ENCODE results near the gene ENPP5.
A peak's percentile ranks its signal among the peaks of the same experiment; 100 is the strongest.

The ENPP5 gene

DNA sequence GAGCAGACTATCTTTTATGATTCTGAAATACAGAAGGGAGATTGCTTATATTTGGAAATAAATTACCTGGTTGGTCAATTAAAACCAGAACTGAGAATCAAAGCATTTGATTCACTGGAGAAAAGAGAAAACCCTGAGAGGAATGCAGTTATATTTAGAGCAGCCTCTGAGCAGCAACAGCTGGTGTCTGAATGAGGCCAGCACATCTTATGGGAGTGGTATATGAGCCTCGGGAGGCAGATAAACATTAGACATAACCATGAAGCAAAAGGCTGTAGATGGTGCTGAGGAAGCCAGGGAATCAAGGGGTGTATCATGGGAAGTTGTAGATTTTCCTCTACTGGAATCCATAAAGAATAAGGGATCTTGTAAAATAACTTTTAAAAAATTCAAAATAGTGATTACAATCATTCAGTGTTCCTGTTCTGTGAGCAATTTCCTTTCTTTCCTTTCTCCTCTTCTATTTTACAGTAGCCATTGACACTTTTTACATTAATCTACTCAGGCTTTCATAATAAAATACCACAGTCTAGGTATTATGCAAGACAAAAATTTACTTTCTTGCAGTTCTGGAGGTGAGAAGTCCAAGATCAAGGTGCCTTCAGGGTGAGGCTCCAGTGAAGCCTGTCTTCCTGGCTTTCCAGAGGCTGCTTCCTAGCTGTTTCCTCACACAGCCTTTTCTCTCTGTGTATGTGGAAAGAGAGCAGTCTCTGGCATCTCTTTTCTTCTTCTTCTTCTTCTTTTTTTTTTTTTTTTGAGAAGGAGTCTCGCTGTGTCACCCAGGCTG lies 32.8 kb upstream of the ENPP5 start:
- TF ChIP-seq, protein P1, sequence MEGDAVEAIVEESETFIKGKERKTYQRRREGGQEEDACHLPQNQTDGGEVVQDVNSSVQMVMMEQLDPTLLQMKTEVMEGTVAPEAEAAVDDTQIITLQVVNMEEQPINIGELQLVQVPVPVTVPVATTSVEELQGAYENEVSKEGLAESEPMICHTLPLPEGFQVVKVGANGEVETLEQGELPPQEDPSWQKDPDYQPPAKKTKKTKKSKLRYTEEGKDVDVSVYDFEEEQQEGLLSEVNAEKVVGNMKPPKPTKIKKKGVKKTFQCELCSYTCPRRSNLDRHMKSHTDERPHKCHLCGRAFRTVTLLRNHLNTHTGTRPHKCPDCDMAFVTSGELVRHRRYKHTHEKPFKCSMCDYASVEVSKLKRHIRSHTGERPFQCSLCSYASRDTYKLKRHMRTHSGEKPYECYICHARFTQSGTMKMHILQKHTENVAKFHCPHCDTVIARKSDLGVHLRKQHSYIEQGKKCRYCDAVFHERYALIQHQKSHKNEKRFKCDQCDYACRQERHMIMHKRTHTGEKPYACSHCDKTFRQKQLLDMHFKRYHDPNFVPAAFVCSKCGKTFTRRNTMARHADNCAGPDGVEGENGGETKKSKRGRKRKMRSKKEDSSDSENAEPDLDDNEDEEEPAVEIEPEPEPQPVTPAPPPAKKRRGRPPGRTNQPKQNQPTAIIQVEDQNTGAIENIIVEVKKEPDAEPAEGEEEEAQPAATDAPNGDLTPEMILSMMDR (IDR thresholded peaks at IDR 0.05; ENCODE audit: control insufficient read depth, insufficient read depth, low read depth, low read length, missing control alignments): no peak
- no peak overlapping the region for H3K4me3 ChIP-seq (ENCODE audit: control insufficient read depth, low read depth, low read length)
- no peak for DNase-seq (ENCODE audit: low read depth)

DNA sequence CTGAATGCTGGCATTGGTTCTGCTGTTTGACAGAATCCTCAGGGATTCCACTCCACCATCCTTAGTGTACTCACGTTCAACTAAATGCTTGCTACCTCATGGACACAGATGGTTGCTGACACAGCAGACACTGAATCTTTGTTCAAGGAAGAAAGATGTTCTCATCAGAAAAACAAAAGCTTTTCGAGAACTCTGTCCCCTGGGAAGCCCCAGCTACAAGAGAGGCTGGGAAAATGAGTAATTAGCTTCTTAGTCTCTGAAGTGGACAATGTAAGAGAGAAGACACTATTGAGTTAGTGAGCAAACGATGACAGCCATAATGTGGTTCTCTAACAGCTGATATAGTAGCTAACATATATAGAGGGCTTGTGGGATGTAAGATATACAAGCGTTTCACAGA lies 30.9 kb upstream of the ENPP5 start:
- TF ChIP-seq, protein P1 (IDR thresholded peaks at IDR 0.05; ENCODE audit: control insufficient read depth, insufficient read depth, low read depth, low read length, missing control alignments): no peak
- no peak overlapping the region for H3K4me3 ChIP-seq (ENCODE audit: control insufficient read depth, low read depth, low read length)
- no peak for DNase-seq (ENCODE audit: low read depth)

DNA sequence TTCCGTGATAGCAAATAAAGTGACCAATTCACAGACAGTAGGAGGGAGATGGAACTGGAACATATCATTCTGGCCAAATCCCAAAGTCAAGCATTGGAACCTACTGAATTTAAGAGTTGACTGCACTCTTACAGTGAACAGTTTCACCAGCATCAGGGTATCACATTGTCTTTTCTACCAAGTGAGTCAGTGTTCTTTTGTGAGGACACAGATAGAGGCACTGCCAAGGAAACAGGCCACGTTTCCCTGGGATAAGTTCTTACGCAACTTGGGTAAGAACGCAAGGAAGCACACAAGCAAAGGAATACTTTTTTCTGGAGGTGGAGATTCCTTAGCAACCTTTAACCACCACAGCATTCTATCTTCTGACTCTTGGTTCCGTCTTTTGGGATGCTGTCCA lies 28.6 kb upstream of the ENPP5 start:
- no peak overlapping the region for H3K4me3 ChIP-seq (ENCODE audit: control insufficient read depth, low read depth, low read length)
- DNase-seq (ENCODE audit: low read depth): peak; percentile 37
- TF ChIP-seq, protein P1 (IDR thresholded peaks at IDR 0.05; ENCODE audit: control insufficient read depth, insufficient read depth, low read depth, low read length, missing control alignments): no peak

DNA sequence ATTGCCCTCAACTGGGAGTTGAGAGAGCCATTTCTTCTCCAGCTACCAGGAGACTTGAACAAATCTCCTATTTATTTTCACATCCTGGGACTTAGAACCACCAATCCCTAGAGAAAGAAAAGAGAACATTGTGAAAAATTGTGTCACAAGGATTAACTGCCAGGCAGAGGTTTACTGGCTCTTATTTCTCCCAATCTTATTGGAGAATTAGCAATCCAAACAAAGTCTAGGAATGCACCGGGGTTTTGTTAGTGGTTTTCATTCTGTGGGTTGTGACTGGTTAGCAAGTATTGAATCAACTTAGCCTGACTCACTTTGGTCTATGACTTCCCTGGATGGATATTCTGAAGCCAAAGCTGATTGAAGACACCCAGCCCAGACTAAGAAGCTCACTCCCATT lies 21.2 kb upstream of the ENPP5 start:
- DNase-seq (ENCODE audit: low read depth): peak; percentile 73
- TF ChIP-seq, protein P1 (IDR thresholded peaks at IDR 0.05; ENCODE audit: control insufficient read depth, insufficient read depth, low read depth, low read length, missing control alignments): no peak
- H3K4me3 ChIP-seq (ENCODE audit: control insufficient read depth, low read depth, low read length): no peak overlapping the region

DNA sequence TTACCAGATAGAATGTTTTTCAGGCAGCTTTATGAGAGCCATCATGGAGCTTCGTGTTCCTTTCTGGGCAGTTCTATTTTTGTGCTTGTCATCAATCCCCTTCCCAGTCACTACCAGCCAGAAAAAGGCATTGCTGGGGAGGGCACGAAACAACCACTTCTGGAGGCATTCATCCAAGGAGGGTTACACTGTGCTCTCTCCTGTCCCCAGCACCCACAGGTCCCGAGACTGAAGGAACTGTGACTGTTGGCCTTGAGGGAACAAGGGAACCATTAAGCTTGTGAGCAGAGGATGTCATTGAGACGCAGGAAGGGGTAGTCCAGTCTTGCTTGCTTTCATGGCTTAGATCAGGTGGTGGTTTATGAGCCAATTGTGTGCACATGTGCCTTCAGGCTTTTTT lies 20.1 kb upstream of the ENPP5 start:
- no peak for DNase-seq (ENCODE audit: low read depth)
- TF ChIP-seq, protein P1 (IDR thresholded peaks at IDR 0.05; ENCODE audit: control insufficient read depth, insufficient read depth, low read depth, low read length, missing control alignments): no peak
- H3K4me3 ChIP-seq (ENCODE audit: control insufficient read depth, low read depth, low read length): no peak overlapping the region

DNA sequence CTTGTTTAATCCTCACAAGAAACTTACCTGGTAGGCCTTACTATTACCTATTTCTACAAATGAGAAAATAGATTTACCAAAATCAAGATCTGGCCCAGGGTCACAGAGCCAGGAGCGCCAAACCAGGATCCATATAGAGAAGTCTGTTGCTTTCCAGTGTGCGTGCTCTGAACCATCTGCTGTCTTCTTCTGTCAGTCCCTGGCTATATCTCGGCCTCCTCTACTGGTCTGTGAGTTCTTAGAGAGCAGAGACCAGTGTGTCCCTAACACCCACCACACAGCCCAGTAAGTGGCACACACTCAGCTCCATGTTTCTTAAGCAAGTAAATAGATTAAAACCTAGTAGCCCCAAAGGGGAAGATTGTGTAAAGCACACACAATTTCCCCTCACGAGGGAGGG lies 18.9 kb upstream of the ENPP5 start:
- TF ChIP-seq, protein P1 (IDR thresholded peaks at IDR 0.05; ENCODE audit: control insufficient read depth, insufficient read depth, low read depth, low read length, missing control alignments): no peak
- no peak overlapping the region for H3K4me3 ChIP-seq (ENCODE audit: control insufficient read depth, low read depth, low read length)
- DNase-seq (ENCODE audit: low read depth): no peak

Data from AG09309 (cell line).